Measurements from ENCODE around the gene TMEM63C.

TMEM63C gene

DNA sequence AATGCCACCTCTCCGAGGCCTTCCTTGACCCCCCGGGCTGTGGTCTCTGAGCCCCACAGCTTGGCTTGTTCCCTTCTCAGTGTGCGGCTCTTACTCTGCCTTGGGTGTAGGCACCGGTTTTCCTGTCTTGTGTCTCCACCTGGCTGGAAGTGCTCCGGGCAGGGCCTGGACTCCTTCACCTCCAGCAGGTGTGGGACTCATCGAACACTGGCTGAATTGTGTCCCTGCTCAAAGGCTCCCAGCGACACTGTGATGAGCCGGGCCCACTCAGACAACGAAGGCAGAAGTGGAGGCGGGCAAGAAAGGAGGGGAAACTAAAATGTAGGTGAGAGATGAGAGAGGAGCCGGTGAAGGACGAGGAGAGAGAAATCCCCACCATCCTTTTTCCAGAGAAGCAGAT, 18.0 kb downstream of the TMEM63C start:
- DNase-seq, result no peak

- DNase-seq, result no peak
These were observed 18.9 kb downstream of the TMEM63C start for GRCh38 chr14:77200406-77200985.

GRCh38 chr14:77201696-77202095, 20.1 kb downstream of the TMEM63C start:
- no peak for DNase-seq

DNA sequence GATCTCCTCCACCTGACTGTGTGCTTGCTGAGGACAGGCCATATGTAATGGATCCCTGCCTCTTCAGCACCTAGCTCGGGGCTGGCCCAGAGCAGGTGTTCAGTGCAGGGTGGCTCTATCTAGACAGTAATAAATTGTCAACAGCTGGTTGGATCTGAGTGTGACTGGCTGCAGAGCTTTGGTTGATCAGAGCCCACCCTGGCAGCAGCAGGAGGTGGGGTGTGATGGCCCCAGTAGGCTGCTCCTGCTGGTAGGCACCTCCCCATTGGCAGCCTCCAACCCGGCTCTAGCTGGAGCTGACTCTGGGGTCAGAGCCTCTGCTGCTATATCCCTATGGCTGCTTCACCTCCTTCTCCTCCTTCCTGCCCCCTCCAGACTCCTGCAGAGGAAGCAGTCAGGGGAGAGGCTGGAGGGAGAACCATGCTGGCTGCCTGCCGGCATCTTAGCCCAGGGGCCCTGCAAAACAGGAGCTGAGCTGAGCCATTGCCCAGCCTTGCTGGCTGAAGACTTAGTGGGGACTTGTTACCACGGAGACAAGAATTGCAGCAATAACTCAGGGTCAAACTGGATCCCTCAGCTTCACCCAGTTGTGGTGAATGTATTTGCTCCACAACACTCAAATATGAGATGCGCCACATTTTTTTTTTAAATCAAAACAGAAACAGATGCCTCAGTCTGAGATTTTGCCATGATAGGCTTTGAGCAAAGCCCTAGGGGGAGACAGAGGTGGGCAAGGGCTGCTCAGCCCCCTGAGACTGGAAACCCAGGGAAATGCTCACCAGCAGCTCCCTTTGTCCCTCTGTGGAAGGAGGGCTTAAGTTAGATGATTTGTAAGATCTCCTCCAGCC, 22.2 kb downstream of the TMEM63C start:
- DNase-seq, result no peak

- DNase-seq, result no peak
These were observed 22.8 kb downstream of the TMEM63C start for GRCh38 chr14:77204459-77204771.

GRCh38 chr14:77204907-77205306, 23.3 kb downstream of the TMEM63C start:
- DNase-seq, result no peak

DNA sequence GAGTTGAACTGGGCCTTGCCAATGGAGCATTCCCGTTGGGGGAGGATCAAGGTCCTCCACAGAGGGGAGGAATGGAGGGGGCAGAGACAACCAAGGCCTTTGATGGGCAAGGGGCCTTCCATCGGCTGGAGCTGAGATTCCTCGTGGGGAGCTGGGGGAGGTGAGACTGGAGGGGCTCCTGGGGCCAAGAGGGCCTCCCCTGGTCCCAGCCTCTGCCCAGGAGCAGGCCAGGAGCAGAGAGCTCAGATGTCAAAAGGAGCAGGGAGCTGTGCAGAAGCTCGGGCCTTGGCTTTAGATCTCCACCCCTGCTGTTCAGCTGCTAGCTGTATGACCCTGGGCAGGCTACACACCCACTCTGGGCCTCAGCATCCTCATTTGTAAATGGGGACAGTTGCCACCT, 24.0 kb downstream of the TMEM63C start:
- no peak for DNase-seq

GRCh38 chr14:77206261-77206824, 24.7 kb downstream of the TMEM63C start:
- no peak for DNase-seq

GRCh38 chr14:77206877-77207389, 25.3 kb downstream of the TMEM63C start:
- no peak for DNase-seq

GRCh38 chr14:77208291-77208978, 26.8 kb downstream of the TMEM63C start:
- peak; percentile 50 for DNase-seq

GRCh38 chr14:77208979-77209318, 27.4 kb downstream of the TMEM63C start:
- DNase-seq, result no peak

- no peak for DNase-seq
These were observed 30.7 kb downstream of the TMEM63C start for GRCh38 chr14:77212097-77212870.

GRCh38 chr14:77212943-77213678, 31.5 kb downstream of the TMEM63C start:
- no peak for DNase-seq

GRCh38 chr14:77213679-77214016, 32.0 kb downstream of the TMEM63C start:
- no peak for DNase-seq

- DNase-seq, result no peak
These were observed 32.6 kb downstream of the TMEM63C start for GRCh38 chr14:77214216-77214615.

- DNase-seq, result no peak
These were observed 36.0 kb downstream of the TMEM63C start for GRCh38 chr14:77217551-77217950.

DNA sequence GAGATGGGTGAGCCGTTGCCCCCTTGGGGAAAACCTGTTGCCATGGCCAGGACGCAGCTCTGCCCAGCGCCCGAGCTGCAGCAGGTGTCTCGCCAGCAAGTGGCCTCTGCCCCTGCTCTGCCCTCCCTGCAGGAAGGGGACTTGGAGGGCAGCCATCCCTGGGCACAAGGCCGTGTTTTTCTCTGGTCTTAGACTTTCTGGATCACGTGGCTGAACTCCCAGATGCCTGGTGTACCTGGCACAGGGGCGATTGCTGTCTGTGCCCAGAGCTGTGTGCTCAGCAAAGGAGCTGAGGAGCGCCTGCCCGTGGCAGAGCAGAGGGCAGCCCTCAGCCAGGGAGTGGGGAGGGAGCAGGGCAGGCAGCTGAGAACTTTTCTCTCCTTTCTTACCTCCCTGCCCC, 38.0 kb downstream of the TMEM63C start:
- DNase-seq, result no peak

GRCh38 chr14:77220246-77221017, 38.8 kb downstream of the TMEM63C start:
- DNase-seq, result no peak

- DNase-seq, result no peak
These were observed 39.8 kb downstream of the TMEM63C start for GRCh38 chr14:77221241-77221871.

DNA sequence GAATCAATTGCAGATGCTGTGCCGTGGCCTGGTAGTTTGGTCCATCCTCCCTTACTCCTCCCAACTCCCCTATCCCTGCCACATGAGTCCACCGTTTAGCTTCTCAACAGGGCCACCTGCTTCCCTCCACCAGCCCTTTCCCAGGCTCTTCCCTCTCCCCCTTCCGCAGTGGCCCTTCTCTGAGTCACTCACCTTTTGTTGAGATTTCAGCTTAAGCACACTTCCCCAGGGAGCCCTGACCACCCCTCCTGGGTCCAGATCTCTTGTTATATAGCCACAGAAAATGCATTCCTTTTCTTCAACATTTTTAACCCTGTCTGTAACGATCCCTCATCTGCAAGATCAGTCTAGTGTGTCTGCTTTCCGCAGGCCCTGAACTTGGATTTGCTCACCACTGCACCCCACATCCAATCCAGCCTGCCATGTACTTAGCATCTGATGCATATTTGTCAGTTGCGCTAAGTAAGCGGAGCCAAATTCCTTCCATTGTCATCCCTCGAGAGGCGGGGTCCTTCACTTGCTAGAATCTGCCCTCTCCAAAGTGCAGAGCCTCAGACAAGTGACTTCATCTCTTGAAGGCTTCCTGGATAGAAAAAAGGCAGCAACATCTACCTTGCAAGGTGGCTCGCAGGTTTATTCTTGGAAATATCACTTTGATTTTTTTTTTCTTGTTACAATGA, 41.1 kb downstream of the TMEM63C start:
- DNase-seq, result no peak

Data from CD4-positive, alpha-beta T cell treated with Interleukin-6 for 4 hours (primary cell).